HG02759 (cell line): ENCODE data around the gene CABLES2.

ENCODE experiments used
- ATAC-seq: cut with Tn5 transposase; IDR thresholded peaks from one replicate; pipeline ENCODE4 v1.9.1; 2021; ENCODE audit warnings: mild to moderate bottlenecking, moderate library complexity; ENCODE audit not compliant: unreplicated experiment

CABLES2 gene

DNA sequence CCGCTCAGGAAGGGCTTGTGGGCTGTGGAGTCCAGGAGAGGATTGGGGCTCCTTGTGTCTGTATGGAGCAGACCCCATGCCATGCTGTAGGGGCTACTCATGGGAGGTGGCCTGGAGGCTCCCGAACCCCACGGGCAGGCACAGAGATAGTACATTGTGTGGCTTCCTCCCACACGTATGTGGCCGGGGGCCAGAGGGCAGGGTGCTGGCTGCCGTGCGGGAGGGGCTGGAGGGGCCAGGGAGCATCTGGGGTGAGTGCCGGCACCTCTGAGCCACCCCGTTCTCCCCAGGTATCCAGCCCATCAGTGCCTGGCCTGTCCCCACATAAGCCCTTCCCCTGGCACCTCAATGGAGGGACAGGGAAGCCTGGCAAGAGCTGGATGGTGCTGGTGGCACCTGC, 12.7 kb upstream of the CABLES2 start:
- ATAC-seq: no peak

GRCh38 chr20:62418709-62419487, 11.8 kb upstream of the CABLES2 start:
- no peak for ATAC-seq

DNA sequence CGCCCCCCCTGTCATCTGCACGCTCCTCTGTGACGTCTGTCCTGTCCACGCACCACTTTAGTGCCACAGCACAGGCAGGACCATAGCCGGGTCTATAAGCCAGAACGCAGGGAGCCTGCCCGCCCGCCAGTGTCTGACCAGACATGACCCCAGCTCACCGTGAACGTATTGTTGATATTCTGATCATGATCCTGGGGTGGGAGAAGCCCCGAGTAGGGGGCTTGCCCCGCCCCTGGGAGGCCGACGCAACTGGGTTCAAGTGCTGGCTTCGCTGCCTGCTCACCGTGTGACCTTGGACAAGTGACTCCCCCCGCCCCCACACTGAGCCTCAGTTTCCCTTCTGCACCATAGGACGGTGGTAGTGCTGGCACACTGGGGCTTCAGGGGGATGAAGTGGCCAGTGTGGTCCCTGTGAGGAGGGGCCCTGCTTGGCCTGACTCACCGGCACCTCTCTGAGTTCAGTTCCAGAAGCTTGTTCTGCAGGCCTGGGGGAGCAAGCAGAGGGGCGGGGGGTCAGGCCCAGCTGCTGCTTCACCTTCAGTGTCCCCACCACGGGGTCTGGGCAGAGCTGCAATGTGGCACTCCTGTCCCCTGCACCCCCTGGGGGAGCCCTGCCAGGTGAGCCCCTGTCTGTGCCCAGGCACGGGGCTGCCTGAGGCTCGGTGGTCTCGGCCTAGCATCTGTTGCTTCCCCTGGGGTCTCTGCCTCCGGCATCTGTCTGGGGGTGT, 11.1 kb upstream of the CABLES2 start:
- ATAC-seq: no peak

- no peak for ATAC-seq
These were observed 9.9 kb upstream of the CABLES2 start for GRCh38 chr20:62416651-62417637.

DNA sequence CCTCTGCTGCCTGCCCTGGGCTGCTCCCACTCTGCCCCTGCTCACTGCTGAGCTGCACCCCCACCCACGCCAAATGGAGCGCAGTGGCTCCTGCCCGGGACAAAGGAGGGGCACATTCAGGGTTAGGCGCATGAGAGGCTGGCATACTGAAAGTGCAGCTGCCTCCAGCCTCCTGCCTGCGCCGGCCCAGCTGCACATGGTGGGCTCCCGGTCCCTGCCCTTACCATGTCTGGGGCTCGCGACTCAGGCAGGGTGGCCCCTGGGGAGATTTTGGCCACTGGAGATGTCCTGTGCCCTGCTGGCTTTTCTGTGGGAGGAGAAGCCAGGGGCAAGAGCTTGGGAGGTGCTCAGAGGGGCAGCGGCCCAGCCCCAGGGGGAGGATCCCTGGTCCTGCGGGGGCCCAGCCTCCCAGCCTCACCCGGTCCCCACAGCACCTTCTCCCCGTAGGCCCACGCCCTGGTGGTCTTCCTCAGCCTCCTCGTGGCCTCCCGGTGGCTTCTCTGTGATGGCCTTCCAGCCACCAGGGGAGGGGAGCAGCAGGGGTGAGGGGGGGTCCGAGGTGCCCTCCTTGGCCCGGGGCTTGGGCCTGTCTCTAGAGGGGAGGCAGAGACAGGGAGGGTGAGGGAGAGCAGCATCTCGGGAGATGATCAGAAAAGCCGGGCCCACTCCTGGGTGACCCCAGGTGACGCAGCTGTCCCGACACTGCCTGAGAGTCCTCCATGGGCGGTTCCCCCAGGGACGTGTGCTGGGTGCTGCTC, 8.4 kb upstream of the CABLES2 start:
- ATAC-seq: no peak

GRCh38 chr20:62413896-62414481, 6.9 kb upstream of the CABLES2 start:
- ATAC-seq: no peak

GRCh38 chr20:62413025-62413570, 6.0 kb upstream of the CABLES2 start:
- no peak for ATAC-seq

GRCh38 chr20:62412194-62413024, 5.3 kb upstream of the CABLES2 start:
- no peak for ATAC-seq

DNA sequence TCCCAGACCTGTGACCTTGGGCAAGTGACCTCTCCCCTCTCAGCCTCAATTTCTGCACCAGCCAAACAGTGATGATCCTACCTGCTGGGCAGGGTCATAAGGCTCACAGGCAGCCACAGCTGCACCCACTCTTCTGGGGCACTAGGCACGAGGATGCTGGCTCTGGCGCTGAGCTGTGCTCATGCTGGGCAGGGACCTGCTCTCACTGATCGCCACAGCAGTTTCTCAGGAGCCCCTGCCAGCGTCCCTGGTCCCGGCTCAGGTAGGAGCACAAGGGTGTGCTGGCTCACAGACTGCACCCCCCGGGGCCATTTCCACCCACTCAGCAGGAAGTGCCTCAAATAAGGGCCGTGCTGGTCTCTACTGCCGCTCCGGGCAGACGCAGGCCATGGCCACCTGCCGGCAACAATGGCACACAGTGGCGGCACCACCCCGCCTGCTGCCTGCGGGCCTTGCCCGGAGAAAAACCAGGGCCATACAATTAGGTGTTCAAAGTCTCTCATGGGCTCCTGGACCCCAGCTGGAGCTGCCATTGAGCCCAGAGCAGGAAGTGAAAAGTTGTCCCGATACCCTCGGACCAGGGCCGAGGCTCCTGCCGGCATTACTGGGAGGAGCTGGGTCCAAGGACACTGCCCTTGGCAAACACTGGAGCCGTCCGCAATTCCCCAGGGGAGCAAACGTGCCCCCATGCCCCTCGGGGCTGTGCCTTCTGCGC, 4.6 kb upstream of the CABLES2 start:
- ATAC-seq: no peak

GRCh38 chr20:62410746-62411478, 3.8 kb upstream of the CABLES2 start:
- no peak for ATAC-seq

DNA sequence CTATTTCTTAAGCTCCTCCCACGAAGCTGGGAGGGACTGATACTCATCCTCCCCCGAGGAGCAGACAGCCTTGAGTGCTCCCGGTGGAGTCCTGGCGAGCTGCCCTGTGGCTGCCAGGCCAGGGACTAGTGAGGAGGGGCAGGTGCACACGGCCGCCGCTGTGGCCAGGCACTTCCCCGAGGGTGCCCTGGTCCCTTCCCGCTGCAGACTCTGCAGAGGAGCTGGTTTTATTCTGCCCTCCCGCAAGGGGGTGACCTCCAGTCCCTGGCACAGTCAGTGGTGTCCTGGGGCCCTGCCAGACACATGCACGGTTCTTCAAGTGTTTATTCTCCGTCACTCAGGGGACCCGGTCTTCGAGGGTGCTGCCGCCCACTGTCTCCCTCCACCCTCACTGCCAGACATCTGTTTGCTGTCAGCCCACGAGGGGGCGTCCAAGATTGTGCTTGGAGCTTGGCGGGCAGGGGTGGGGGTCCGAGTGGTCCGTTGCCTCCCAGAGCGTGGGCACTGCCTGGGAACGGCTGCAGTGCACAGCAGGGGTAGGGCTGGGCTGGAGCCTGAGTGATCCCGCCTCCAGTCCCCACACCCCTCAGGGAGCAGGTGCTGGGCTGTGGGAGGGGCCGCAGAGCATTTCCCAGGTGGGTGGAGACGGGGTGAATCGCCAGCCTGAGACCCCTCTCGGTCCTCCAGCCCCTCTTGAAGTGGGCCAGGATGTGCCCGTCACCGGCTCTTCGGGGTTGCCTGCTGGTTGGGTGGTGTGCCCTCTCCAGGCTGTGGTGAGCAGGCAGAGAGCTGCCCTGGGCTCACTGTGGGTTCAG, 3.1 kb upstream of the CABLES2 start:
- no peak for ATAC-seq

DNA sequence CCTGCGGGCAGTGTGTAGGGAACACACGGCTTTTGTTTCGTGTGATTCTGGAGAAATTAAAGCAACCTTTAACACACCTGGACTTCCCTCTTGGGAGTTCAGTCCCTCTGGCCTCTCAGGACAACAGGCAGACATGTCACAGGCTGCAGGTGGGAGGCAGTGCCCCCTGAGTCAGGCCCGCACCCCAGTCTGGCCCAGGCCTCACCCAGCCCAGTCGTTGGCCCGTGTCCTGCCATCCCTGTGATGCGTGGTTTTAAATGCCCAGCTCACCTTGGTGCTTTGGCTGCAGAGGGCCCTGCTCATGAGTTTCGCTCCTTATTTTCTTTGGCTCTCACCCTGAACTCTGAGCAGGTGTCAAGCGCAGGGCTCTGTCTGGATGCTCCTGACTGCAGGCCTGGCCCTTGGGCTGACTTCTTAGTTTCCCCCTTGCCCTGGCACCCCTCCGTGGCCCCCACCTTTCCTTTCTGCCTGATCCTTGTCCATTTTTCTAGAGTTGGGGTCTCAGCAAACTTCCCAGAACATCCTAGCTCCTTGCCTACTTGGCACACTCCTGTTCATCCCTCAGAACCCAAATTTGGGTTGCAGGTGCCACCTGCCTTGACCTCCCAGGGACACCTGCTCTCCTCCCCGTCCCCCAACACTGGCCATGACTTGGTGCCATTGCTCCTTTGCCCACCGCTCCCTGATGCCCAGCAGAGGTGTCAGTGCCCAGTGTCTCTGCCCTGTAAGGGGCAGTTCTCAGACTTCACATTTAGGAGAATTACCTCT, 2.2 kb upstream of the CABLES2 start:
- ATAC-seq: no peak

DNA sequence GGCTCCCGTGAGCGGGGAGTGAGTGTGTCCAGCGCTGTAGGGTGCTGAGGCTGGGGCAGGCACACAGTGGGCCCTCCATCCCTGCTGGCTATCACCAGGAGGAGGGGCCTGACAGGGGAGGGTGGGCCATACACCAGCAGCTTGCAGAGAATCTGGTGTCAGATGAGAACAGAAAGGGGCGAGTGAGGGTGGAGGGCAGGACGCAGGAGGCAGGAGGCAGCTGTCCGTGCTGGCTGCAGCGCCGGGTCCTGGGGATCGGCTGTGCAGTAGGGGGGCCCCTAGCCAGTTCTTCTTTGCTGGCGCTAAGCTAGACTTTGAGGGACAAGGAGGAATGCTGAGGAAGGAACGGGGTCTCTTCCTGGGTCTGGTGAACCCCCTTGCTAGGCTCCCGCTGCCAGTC, 1.6 kb upstream of the CABLES2 start:
- no peak for ATAC-seq

DNA sequence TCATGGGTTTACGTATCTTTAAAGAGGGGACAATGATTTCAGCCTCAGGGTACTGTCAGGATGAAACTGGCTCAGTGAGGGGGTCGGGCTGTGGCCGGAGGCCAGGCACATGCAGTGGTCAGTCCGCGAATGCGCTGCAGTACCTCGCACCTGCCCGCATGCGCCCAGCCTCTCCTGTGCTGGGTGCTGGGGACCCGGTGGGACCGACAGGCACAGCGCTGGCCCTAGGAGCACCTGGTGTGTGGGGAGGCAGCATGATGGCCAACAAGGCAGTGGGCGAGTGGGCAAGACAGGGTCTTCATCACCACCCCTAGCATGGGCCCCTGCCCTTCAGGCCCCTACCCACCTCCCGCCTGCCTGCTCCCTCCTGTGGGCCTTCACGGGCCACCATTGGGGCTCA, 970 bp upstream of the CABLES2 start:
- ATAC-seq: no peak

DNA sequence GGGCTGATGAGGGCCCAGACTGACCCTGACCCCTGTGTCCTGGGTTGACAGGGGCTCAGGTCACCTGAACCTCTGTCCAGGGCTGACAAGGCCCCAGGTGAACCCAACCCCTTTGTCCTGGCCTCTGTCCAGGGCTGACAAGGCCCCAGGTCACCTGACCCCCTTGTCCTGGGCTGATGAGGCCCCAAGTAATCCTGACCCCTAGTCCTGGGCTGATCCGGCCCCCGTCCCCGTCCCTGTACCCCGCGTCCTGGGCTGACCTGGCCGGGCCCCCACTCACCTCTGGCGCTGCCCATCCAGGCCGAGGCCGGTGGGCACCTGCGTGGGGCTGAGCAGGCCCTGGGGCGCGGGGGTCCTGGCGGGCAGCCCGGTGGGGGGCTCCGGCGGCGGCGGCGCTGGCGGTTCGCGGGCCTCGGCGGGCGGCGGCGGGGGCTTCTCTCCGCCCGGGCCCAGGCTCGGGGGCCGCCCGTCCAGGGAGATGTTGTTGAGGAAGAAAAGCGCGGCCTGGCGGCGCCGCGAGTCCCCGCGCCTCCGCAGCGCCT, 379 bp downstream of the CABLES2 start:
- peak; percentile 9 for ATAC-seq

DNA sequence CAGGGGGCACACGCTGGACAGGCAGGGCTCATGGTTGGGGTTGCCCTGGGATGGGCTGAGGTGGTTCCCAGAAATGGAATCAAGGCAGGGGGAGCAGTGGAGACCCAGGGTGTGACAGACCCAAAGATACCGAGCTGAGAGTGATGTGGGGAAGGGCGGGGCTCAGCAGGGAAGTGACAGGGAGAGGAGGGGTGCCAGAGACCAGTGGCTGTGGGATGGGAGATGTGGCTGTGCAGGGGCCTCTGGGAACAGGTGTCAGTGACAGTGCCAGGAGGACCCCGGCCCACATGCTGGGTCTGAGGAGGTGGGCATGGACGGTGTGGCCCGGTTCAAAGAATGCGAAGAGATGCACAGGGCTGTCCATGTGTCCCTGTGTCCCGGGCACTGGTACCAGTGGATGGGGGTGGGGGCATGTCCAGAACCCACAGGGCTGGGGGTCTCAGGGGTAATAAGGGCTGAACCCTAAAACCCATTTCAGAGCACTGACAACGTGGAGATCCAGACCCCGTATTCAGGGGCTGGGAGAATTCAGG, 1.0 kb downstream of the CABLES2 start:
- ATAC-seq: no peak
